ENCODE results near the gene PFN2. TPM values are rescaled to one million over a fixed set of nuclear protein-coding genes. Genes with fewer than 3 reads are reported as not detected.
A peak's percentile ranks its signal among the peaks of the same experiment; 100 is the strongest.
"Not testable (repeated sequence)": the region's sequence is repeated elsewhere in the genome, so short reads cannot be mapped to it uniquely, and the experiment has no call there.

Gene PFN2
- total RNA-seq, 8 experiments from 2014 or later: 128 to 297 (median 197) TPM

DNA sequence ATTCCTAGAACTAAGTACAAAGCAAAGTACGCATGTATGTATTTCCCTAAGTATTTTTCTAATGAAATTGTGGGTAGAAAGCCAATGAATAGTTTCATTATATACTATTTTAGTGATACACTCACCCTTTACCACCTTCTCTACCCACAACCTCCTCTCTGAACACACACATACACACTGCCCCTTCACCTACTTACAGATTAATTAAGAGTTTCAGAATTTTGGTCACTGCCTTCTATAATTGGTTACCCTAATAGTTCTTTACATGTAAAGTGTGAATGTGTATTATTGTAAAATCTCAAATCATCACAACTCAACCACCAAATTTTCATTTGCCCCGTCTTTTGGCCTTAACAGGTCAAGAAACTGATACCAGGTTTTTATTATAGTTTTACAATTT is 7.2 kb downstream of the PFN2 start:
- peaks cover 20 to 28% of the 10 kb centered on the region in 2 donors for H3K4me1 ChIP-seq (replicated peaks in 1 of 2)
- ATAC-seq (replicated peaks in 6 of 8): no peak
- H3K27ac ChIP-seq: no peak overlapping the region
- in situ Hi-C loops (cut with MboI; ENCODE audit: low pct_unique_long_range_greater_than_20kb in 2 of 9, low sequenced_read_pairs in 9 of 9, unreplicated experiment in 9 of 9): loop anchor here in 7 of 9 experiments (25.0 kb wide), 2 partner anchors 224 to 524 kb away; no protein-coding TSS in a partner anchor
- H3K4me3 ChIP-seq: no peak overlapping the region
- 31 to 100% (median 86%) methylated on average over 1 to 2 of the region's 2 CpGs; no CpG with 5 or more reads in 1 of the 10 experiments for WGBS, 10 experiments

DNA sequence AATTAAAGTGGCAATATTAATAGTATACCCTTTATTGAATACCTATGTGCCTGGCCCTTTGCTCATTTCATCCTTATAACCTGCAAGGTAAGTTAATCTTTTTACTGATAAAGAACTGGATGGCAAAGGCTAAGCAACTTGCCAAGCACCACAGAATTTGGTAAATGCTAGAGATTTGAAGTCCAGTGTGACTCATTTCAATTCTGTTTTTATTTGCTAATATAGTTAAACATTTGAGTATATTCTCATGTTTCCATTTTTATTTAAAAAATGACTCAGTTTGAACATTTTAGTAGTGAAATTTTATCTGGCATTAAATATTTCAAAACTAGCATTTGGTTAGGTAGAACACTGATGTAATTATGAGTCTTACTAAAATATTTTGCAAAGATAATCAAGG is 11.3 kb downstream of the PFN2 start:
- Histone ChIP-seq H3K27ac (no peak overlapping the region), H3K4me1 (replicated peaks in 1 of 2) (no peaks in the 10 kb centered on the region), H3K4me3 (no peak overlapping the region)
- no peak for ATAC-seq (replicated peaks in 6 of 8)
- in situ Hi-C loops (cut with MboI; ENCODE audit: low pct_unique_long_range_greater_than_20kb in 2 of 9, low sequenced_read_pairs in 9 of 9, unreplicated experiment in 9 of 9): loop anchor here in 7 of 9 experiments (25.0 kb wide), 2 partner anchors 228 to 528 kb away; no protein-coding TSS in a partner anchor

DNA sequence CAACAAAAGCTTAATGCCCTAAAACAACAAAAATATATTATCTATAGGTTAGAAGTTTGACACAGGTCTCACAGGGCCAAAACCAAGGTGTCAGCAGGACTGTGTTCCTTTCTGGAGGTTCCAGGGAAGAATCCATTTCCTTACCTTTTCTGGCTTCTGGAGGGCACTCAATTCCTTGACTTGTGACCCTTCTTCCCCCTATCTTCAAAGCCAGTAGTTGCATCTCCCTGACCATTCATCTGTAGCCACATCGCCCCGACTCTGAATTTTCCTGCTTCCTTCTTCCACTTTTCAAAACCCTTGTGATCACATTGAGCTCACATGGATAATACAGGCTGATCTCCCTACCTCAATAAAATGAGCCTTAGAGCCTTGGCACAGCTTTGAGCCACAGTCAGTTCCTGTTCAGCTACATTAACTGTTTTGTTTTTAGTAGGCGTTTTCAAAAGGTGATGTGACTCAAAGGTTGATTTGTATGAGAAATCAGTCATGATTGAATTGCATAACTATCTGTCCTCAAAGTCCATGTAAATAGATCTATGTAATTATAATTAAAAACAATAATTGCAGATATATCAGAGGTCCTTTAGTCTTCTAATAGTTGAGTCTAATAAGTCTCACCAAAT is 12.4 kb downstream of the PFN2 start:
- Histone ChIP-seq H3K27ac (no peak overlapping the region), H3K4me3 (no peak overlapping the region), H3K4me1 (replicated peaks in 1 of 2) (no peaks in the 10 kb centered on the region)
- in situ Hi-C loops (cut with MboI; ENCODE audit: low pct_unique_long_range_greater_than_20kb in 2 of 9, low sequenced_read_pairs in 9 of 9, unreplicated experiment in 9 of 9): loop anchor here in 7 of 9 experiments (25.0 kb wide), 2 partner anchors 229 to 529 kb away; no protein-coding TSS in a partner anchor
- no peak for ATAC-seq (replicated peaks in 6 of 8)
- WGBS, 10 experiments: 75 to 100% (median 97%) methylated on average over 1 to 3 of the region's 3 CpGs; no CpG with 5 or more reads in 1 of the 10 experiments

DNA sequence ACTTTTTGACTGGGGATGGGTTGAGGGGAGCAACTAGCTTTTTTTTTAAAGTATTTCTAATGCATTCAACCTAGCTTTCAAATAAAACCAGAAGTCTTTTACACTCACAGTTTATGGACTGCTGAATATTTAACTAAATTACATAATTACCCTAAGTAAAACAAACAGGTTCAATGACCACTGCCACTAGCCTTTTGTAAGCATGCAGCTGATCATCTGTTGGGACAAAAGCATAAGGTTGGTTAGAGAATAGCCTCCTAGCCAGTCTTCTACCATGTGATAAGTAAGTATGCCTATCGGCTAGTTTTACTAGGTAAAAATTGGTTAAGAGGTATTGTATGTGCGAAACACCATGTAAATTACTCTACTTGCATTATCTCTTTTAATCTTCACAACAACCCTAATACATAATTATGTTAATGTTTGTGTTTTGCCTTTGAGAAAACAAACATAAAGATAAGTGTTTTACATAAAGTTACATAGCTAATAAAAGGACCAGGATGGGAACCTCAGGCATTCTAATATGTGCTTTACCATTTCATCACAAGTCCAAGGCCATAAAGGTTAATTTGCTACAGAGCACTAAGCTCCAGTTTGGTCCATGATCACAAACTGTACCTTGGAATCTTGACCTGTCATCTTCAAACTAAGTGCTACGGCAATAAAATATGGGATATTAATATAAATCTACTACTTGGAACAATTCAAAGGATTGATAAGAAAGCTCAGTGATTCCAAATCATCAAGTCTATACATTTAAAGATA is 13.2 kb downstream of the PFN2 start:
- H3K27ac ChIP-seq: no peak overlapping the region
- no peak overlapping the region for H3K4me3 ChIP-seq
- no peak for ATAC-seq (replicated peaks in 6 of 8)
- no peaks in the 10 kb centered on the region for H3K4me1 ChIP-seq (replicated peaks in 1 of 2)
- in situ Hi-C loops (cut with MboI; ENCODE audit: low pct_unique_long_range_greater_than_20kb in 2 of 9, low sequenced_read_pairs in 9 of 9, unreplicated experiment in 9 of 9): loop anchor here in 7 of 9 experiments (25.0 kb wide), 2 partner anchors 230 to 530 kb away; no protein-coding TSS in a partner anchor
- WGBS, 10 experiments: 65 to 100% (median 100%) methylated on average over 1 to 3 of the region's 3 CpGs

DNA sequence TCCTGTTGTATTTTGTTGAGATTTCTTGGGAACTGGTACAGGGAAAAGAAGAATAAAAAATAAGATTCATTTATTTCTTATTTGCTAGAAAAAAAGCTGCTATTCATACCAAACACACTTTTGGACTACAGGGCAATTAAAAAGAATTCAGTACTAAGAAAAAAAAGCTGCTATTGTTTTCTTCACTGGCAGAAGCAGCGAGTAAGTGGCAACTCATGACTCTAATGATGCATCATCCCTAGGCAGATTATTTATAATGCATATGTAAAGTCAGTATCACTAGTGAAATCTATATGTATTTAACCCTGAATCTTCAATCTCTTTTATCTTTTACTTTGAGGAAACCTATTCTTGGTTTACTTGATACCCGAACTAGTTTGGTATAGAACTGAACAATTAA is 15.2 kb downstream of the PFN2 start:
- Histone ChIP-seq H3K4me3 (no peak overlapping the region), H3K27ac (no peak overlapping the region), H3K4me1 (replicated peaks in 1 of 2) (no peaks in the 10 kb centered on the region)
- in situ Hi-C loops (cut with MboI; ENCODE audit: low pct_unique_long_range_greater_than_20kb in 2 of 9, low sequenced_read_pairs in 9 of 9, unreplicated experiment in 9 of 9): loop anchor here in 7 of 9 experiments (25.0 kb wide), 2 partner anchors 232 to 532 kb away; no protein-coding TSS in a partner anchor
- WGBS, 10 experiments: 40 to 100% (median 66%) methylated on average over 1 to 2 of the region's 2 CpGs
- peak in 2 of 8 experiments; percentile 15 to 17 for ATAC-seq (replicated peaks in 6 of 8)

DNA sequence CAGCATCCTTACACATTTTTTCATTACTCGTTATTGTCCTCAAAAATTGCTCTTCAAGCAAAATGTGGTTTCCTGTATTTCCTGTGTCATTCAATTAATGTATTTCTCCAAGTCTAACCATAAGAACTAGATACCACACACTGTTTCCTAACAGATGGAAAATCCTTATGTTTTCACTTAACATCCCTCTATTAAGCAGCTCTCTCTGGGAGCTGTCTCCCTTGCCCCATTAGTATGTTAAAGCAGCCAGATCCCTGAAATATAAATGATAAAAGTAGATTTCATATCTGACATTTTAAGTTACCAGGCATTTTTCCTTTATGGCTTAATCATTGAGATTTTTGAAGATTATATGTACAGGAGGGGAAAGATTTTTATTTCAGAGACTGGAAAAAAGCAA is 15.9 kb downstream of the PFN2 start:
- ATAC-seq (replicated peaks in 6 of 8): no peak
- WGBS, 10 experiments: 10 to 100% (median 85%) methylated on average over 1 of the region's 1 CpG
- in situ Hi-C loops (cut with MboI; ENCODE audit: low pct_unique_long_range_greater_than_20kb in 2 of 9, low sequenced_read_pairs in 9 of 9, unreplicated experiment in 9 of 9): loop anchor here in 7 of 9 experiments (25.0 kb wide), 2 partner anchors 232 to 532 kb away; no protein-coding TSS in a partner anchor
- H3K27ac ChIP-seq: no peak overlapping the region
- no peak overlapping the region for H3K4me3 ChIP-seq
- H3K4me1 ChIP-seq (replicated peaks in 1 of 2): no peaks in the 10 kb centered on the region

DNA sequence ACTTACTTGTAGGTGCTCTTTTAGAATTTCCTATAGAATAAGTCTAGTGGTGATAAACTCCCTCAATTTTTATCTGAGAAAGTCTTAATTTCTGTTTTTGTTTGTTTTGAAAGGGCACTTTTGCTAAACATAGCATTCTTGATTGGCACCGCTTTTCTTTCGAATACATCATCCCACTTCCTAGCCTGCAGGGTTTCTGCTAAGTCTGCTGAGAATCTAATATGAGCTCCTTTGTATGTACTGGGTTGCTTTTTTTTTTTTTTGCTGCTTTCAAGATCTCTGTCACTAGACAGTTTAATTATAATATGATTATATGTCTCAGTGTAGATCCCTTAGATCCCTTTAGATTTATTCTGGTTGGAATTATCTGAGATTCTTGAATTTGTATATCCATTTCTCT is 21.5 kb downstream of the PFN2 start:
- ATAC-seq (replicated peaks in 6 of 8): no peak
- Histone ChIP-seq H3K27ac (no peak overlapping the region), H3K4me3 (no peak overlapping the region), H3K4me1 (replicated peaks in 1 of 2) (no peaks in the 10 kb centered on the region)
- WGBS, 10 experiments: 88 to 100% (median 100%) methylated on average over 1 to 2 of the region's 2 CpGs
- in situ Hi-C loops (cut with MboI; ENCODE audit: low pct_unique_long_range_greater_than_20kb in 2 of 9, low sequenced_read_pairs in 9 of 9, unreplicated experiment in 9 of 9): no loop called here

DNA sequence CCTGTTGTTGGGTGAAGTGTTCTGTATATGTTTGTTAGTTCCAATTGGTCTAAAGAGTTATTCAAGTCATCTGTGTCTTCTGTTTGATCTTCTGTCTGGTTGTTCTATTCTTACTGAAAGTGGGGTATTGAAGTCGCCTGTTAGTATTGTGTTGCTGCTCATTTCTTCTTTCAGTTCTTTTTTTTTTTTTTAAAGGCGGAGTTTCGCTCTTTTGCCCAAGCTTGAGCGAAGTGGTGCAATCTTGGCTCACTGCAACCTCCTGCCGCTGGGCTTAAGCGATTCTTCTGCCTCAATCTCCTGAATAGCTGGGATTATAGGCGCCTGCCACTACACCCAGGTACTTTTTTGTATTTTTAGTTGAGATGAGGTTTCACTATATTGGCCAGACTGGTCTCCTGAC is 23.5 kb downstream of the PFN2 start:
- no peak for ATAC-seq (replicated peaks in 6 of 8)
- H3K4me3 ChIP-seq: no peak overlapping the region
- in situ Hi-C loops (cut with MboI; ENCODE audit: low pct_unique_long_range_greater_than_20kb in 2 of 9, low sequenced_read_pairs in 9 of 9, unreplicated experiment in 9 of 9): no loop called here
- no peak overlapping the region for H3K27ac ChIP-seq
- WGBS, 10 experiments: 91 to 100% (median 99%) methylated on average over 1 to 7 of the region's 7 CpGs
- no peaks in the 10 kb centered on the region for H3K4me1 ChIP-seq (replicated peaks in 1 of 2)

DNA sequence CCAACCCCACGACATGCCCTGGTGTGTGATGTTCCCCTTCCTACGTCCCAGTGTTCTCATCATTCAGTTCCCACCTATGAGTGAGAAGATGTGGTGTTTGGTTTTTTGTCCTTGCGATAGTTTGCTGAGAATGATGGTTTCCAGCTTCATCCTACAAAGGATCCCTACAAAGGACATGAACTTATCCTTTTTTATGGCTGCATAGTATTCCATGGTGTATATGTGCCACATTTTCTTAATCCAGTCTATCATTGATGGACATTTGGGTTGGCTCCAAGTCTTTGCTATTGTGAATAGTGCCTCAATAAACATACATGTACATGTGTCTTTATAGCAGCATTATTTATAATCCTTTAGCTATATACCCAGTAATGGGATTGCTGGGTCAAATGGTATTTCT is 26.7 kb downstream of the PFN2 start:
- H3K4me1 ChIP-seq (replicated peaks in 1 of 2); ATAC-seq (replicated peaks in 6 of 8); H3K4me3 ChIP-seq; in situ Hi-C loops (cut with MboI; ENCODE audit: low pct_unique_long_range_greater_than_20kb in 2 of 9, low sequenced_read_pairs in 9 of 9, unreplicated experiment in 9 of 9); H3K27ac ChIP-seq: not testable (repeated sequence)
- WGBS, 10 experiments: 100% methylated on average over 2 of the region's 3 CpGs; no CpG with 5 or more reads in 8 of the 10 experiments

DNA sequence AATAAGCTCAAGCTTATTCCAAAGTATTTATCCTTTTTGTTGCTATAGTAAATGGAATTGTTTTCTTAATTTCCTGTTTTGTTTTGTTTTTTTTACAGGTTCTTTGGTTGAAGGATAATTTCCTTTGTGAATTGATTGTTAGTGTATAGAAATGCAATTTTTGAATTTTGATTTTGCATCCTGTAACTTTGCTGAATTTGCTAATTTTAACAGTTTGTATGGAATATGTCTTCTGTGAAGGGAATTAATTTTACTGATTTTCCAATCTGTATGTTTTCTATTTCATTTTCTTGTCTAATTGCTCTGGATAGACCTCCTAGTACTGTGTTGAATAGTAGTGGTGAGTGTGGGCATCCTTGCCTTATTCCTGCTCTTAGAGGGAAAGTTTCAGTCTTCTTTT is 28.3 kb downstream of the PFN2 start:
- in situ Hi-C loops (cut with MboI; ENCODE audit: low pct_unique_long_range_greater_than_20kb in 2 of 9, low sequenced_read_pairs in 9 of 9, unreplicated experiment in 9 of 9): no loop called here

DNA sequence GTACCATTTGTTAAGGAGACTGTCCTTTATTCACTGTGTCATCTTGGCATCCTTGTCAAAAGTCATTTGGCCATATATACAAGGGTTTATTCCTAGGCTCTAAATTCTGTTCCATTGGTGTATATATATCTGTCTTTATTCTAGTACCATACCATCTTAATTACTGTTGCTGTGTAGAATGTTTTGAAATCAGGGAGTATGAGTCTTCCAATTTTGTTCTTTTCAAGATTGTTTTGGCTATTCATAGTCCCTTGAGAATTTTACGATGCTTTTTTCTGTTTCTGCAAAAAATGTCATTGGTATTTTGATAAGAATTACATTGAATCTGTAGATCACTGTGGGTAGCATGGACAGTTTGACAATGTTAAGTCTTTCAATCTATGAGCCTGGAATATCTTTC is 28.7 kb downstream of the PFN2 start:
- H3K4me3 ChIP-seq: no peak overlapping the region
- in situ Hi-C loops (cut with MboI; ENCODE audit: low pct_unique_long_range_greater_than_20kb in 2 of 9, low sequenced_read_pairs in 9 of 9, unreplicated experiment in 9 of 9): no loop called here
- 53 to 100% (median 100%) methylated on average over 1 of the region's 1 CpG; no CpG with 5 or more reads in 1 of the 10 experiments for WGBS, 10 experiments
- H3K4me1 ChIP-seq (replicated peaks in 1 of 2): no peaks in the 10 kb centered on the region
- ATAC-seq (replicated peaks in 6 of 8): no peak
- no peak overlapping the region for H3K27ac ChIP-seq

More for the DNA sequence above, 28.3 kb downstream of the PFN2 start:
- no peak for ATAC-seq (replicated peaks in 6 of 8)
- Histone ChIP-seq H3K4me3 (no peak overlapping the region), H3K27ac (no peak overlapping the region), H3K4me1 (replicated peaks in 1 of 2) (no peaks in the 10 kb centered on the region)

DNA sequence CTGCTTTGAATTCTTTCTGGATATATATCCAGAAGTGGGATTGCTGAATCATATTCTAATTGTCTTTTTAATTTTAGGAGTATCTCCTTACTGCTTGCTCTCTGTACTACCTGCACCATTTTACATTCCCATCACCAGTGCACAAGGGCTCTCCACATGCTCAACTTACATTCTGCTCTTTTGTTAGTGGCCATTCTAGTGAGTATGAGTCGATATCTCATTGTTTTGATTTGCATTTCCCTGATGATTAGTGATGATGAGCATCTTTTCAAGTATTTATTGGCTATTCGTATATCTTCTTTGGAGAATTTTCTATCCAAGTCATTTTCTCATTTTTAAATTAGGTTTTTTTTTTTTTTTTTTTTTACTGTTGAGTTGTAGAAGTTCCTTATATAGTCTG is 29.5 kb downstream of the PFN2 start:
- Histone ChIP-seq H3K27ac (no peak overlapping the region), H3K4me3 (no peak overlapping the region), H3K4me1 (replicated peaks in 1 of 2) (no peaks in the 10 kb centered on the region)
- 75 to 100% (median 95%) methylated on average over 1 to 2 of the region's 2 CpGs for WGBS, 10 experiments
- in situ Hi-C loops (cut with MboI; ENCODE audit: low pct_unique_long_range_greater_than_20kb in 2 of 9, low sequenced_read_pairs in 9 of 9, unreplicated experiment in 9 of 9): no loop called here
- ATAC-seq (replicated peaks in 6 of 8): no peak

DNA sequence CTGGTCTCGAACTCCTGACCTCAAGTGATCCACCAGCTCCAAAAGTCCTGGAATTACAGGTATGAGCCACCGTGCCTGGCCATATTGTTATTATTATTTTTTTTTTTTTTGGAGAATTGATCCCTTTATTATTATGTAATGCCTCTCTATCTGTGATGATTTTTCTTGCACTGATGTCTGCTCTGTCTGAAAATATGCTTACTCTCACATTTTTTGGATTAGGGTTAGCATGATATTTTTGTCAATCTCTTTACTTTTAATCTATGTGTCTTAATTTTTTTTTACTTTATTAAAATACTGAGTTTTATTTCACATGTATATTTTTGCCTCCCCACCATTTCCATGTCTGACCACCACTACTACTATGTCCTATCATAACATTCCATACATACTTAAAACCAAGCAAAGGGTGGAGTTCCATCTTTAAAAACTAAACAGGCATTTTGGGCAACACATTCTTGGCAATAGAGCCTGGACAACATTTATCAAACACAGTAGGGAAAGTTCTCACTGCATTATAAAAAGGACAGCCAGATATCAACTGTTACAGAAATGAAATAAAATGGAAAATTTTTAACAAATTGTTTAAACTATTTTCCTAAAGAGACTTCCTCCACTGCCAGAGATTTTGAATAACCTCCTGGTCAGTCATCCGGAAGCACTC is 32.2 kb downstream of the PFN2 start:
- H3K4me1 ChIP-seq (replicated peaks in 1 of 2); H3K4me3 ChIP-seq; in situ Hi-C loops (cut with MboI; ENCODE audit: low pct_unique_long_range_greater_than_20kb in 2 of 9, low sequenced_read_pairs in 9 of 9, unreplicated experiment in 9 of 9); H3K27ac ChIP-seq; ATAC-seq (replicated peaks in 6 of 8): not testable (repeated sequence)
- WGBS, 10 experiments: 63 to 100% (median 89%) methylated on average over 1 to 3 of the region's 3 CpGs
